ENCODE measurements around the gene ADGB. TPM values are rescaled to one million over a fixed set of nuclear protein-coding genes. Genes with fewer than 3 reads are reported as not detected.

Gene ADGB
- total and polyA plus RNA-seq, 4 donors, result 1.4 to 9.7 (median 5.5) TPM

DNA sequence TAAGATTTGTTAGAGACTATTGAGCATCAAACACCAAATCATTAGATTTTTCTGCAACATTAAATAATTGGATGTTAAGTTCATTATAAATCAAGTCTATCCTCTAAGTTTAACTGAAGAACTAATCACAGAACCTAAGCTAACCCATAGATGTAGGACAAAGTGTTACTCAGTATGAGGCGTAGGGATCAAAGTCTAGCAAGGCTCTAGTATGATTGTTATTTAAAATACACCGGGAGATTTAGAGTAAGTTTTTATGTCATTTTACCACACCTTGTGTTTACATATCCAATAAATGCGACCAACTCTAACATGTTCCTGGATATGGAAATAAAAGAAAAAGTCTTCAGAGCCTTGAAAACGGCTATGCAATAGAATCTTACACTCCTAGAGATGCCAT lies 2.6 kb downstream of the ADGB start:
- H3K9ac ChIP-seq (ENCODE audit: insufficient read depth in 1 of 2, low read length in 2 of 2), result no peak overlapping the region
- TF ChIP-seq, protein P1, sequence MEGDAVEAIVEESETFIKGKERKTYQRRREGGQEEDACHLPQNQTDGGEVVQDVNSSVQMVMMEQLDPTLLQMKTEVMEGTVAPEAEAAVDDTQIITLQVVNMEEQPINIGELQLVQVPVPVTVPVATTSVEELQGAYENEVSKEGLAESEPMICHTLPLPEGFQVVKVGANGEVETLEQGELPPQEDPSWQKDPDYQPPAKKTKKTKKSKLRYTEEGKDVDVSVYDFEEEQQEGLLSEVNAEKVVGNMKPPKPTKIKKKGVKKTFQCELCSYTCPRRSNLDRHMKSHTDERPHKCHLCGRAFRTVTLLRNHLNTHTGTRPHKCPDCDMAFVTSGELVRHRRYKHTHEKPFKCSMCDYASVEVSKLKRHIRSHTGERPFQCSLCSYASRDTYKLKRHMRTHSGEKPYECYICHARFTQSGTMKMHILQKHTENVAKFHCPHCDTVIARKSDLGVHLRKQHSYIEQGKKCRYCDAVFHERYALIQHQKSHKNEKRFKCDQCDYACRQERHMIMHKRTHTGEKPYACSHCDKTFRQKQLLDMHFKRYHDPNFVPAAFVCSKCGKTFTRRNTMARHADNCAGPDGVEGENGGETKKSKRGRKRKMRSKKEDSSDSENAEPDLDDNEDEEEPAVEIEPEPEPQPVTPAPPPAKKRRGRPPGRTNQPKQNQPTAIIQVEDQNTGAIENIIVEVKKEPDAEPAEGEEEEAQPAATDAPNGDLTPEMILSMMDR (IDR thresholded peaks at IDR 0.05; ENCODE audit: control extremely low read depth, extremely low read depth), result no peak
- peaks cover 0 to 1% (median 0%) of the 10 kb centered on the region in 4 donors for H3K9me3 ChIP-seq (ENCODE audit: control insufficient read depth in 4 of 4, insufficient read depth in 3 of 4, low read length in 3 of 4)
- DNase-seq (no peak), ATAC-seq (ENCODE audit: insufficient read depth, low FRiP score) (no peak)
- no peak overlapping the region for H3K4me3 ChIP-seq
- no peaks in the 10 kb centered on the region for H3K36me3 ChIP-seq (ENCODE audit: control insufficient read depth in 4 of 4, insufficient read depth in 4 of 4, low read length in 4 of 4)
- no peaks in the 10 kb centered on the region for H3K27me3 ChIP-seq (ENCODE audit: control insufficient read depth in 3 of 3, insufficient read depth in 3 of 3, low read length in 2 of 3)
- WGBS, 2 donors, result 66 to 67% methylated on average over 4 of the region's 4 CpGs
- no peak overlapping the region for H3K27ac ChIP-seq (ENCODE audit: low read depth in 1 of 2, low read length in 1 of 2)
- peaks cover 0 to 2% (median 0%) of the 10 kb centered on the region in 5 donors for H3K4me1 ChIP-seq (ENCODE audit: control insufficient read depth in 5 of 5, insufficient read depth in 5 of 5, low read length in 5 of 5)

- Histone ChIP-seq H3K36me3 (ENCODE audit: control insufficient read depth in 4 of 4, insufficient read depth in 4 of 4, low read length in 4 of 4) (no peaks in the 10 kb centered on the region), H3K4me3 (no peak overlapping the region), H3K27me3 (ENCODE audit: control insufficient read depth in 3 of 3, insufficient read depth in 3 of 3, low read length in 2 of 3) (no peaks in the 10 kb centered on the region), H3K9me3 (ENCODE audit: control insufficient read depth in 4 of 4, insufficient read depth in 3 of 4, low read length in 3 of 4) (peaks cover 0 to 2% (median under 1%) of the 10 kb centered on the region in 4 donors), H3K9ac (ENCODE audit: insufficient read depth in 1 of 2, low read length in 2 of 2) (no peak overlapping the region), H3K27ac (ENCODE audit: low read depth in 1 of 2, low read length in 1 of 2) (no peak overlapping the region), H3K4me1 (ENCODE audit: control insufficient read depth in 5 of 5, insufficient read depth in 5 of 5, low read length in 5 of 5) (peaks cover 0 to 2% (median 0%) of the 10 kb centered on the region in 5 donors)
- no peak for DNase-seq
- no peak for ATAC-seq (ENCODE audit: insufficient read depth, low FRiP score)
- TF ChIP-seq, protein P1 (IDR thresholded peaks at IDR 0.05; ENCODE audit: control extremely low read depth, extremely low read depth), result no peak
- WGBS, 2 donors, result 70 to 74% methylated on average over 6 of the region's 6 CpGs
These were observed 3.8 kb downstream of the ADGB start for GRCh38 chr6:146602526-146602925.

DNA sequence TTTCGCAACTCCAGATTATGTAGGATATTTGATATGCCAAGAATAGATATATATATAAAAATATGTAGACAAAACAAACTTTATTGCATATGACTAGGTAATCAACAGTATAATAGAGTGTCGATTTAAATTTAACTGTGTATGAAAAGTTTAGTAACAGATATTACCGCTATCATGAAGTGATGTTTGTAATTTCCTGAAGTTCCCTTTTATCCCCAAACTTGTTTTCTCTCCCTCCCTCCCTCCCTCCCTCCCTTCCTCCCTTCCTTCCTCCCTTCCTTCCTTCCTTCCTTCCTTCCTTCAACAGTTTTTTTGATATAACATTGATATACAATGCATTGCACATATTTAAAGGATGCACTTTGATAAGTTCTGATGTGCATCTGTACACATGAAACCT lies 15.2 kb downstream of the ADGB start:
- H3K9me3 ChIP-seq (ENCODE audit: control insufficient read depth in 4 of 4, insufficient read depth in 3 of 4, low read length in 3 of 4), result peaks cover 0 to 3% (median 0%) of the 10 kb centered on the region in 4 donors
- DNase-seq (no peak), ATAC-seq (ENCODE audit: insufficient read depth, low FRiP score) (no peak)
- 72 to 83% methylated on average over 3 of the region's 3 CpGs for WGBS, 2 donors
- H3K27me3 ChIP-seq (ENCODE audit: control insufficient read depth in 3 of 3, insufficient read depth in 3 of 3, low read length in 2 of 3), result no peaks in the 10 kb centered on the region
- no peaks in the 10 kb centered on the region for H3K4me1 ChIP-seq (ENCODE audit: control insufficient read depth in 5 of 5, insufficient read depth in 5 of 5, low read length in 5 of 5)
- TF ChIP-seq, protein P1 (IDR thresholded peaks at IDR 0.05; ENCODE audit: control extremely low read depth, extremely low read depth), result no peak
- H3K4me3 ChIP-seq, result no peak overlapping the region
- no peaks in the 10 kb centered on the region for H3K36me3 ChIP-seq (ENCODE audit: control insufficient read depth in 4 of 4, insufficient read depth in 4 of 4, low read length in 4 of 4)
- H3K27ac ChIP-seq (ENCODE audit: low read depth in 1 of 2, low read length in 1 of 2), result no peak overlapping the region
- no peak overlapping the region for H3K9ac ChIP-seq (ENCODE audit: insufficient read depth in 1 of 2, low read length in 2 of 2)

GRCh38 chr6:146620655-146621054 lies 21.9 kb downstream of the ADGB start:
- no peak overlapping the region for H3K27ac ChIP-seq (ENCODE audit: low read depth in 1 of 2, low read length in 1 of 2)
- no peaks in the 10 kb centered on the region for H3K36me3 ChIP-seq (ENCODE audit: control insufficient read depth in 4 of 4, insufficient read depth in 4 of 4, low read length in 4 of 4)
- no peak overlapping the region for H3K4me3 ChIP-seq
- no peak overlapping the region for H3K9ac ChIP-seq (ENCODE audit: insufficient read depth in 1 of 2, low read length in 2 of 2)
- H3K9me3 ChIP-seq (ENCODE audit: control insufficient read depth in 4 of 4, insufficient read depth in 3 of 4, low read length in 3 of 4), result peaks cover 0 to 8% (median 2%) of the 10 kb centered on the region in 4 donors
- no peaks in the 10 kb centered on the region for H3K4me1 ChIP-seq (ENCODE audit: control insufficient read depth in 5 of 5, insufficient read depth in 5 of 5, low read length in 5 of 5)
- TF ChIP-seq, protein P1 (IDR thresholded peaks at IDR 0.05; ENCODE audit: control extremely low read depth, extremely low read depth), result no peak
- WGBS, 2 donors, result 63 to 81% methylated on average over 2 of the region's 2 CpGs
- no peaks in the 10 kb centered on the region for H3K27me3 ChIP-seq (ENCODE audit: control insufficient read depth in 3 of 3, insufficient read depth in 3 of 3, low read length in 2 of 3)
- DNase-seq (no peak), ATAC-seq (ENCODE audit: insufficient read depth, low FRiP score) (no peak)
